Measurements from ENCODE around the gene IST1.

Gene IST1

GRCh38 chr16:71852561-71852960 is 42.8 kb upstream of the IST1 start:
- TF ChIP-seq CTCF (IDR thresholded peaks at IDR 0.05) = no peak

- no peak for TF ChIP-seq CTCF (IDR thresholded peaks at IDR 0.05)
Observed at GRCh38 chr16:71853413-71853812, 41.9 kb upstream of the IST1 start.

- no peak for TF ChIP-seq CTCF (IDR thresholded peaks at IDR 0.05)
Observed at GRCh38 chr16:71854369-71854948, 40.9 kb upstream of the IST1 start.

- TF ChIP-seq CTCF (IDR thresholded peaks at IDR 0.05) = no peak
Observed at GRCh38 chr16:71855937-71856662, 39.2 kb upstream of the IST1 start.

- TF ChIP-seq CTCF (IDR thresholded peaks at IDR 0.05) = no peak
Observed at GRCh38 chr16:71859762-71860521, 35.4 kb upstream of the IST1 start.

- TF ChIP-seq CTCF (IDR thresholded peaks at IDR 0.05) = no peak
Observed at GRCh38 chr16:71863995-71864394, 31.3 kb upstream of the IST1 start.

- TF ChIP-seq CTCF (IDR thresholded peaks at IDR 0.05) = no peak
Observed at GRCh38 chr16:71865173-71865863, 30.0 kb upstream of the IST1 start.
